NT2/D1 (cell line): ENCODE data around the gene GRM5.

ENCODE experiments used
- DNase-seq: peaks from one replicate; pipeline ENCODE4 v3.0.0-alpha.2; 2011; ENCODE audit warnings: low read depth, low spot score
- H3K27me3 ChIP-seq: 2 replicates; pipeline ENCODE4 v1.6.0; 2011; ENCODE audit warnings: mild to moderate bottlenecking; ENCODE audit not compliant: insufficient read length, insufficient read depth
- H3K36me3 ChIP-seq: 2 replicates; pipeline ENCODE4 v1.6.1; 2011; ENCODE audit warnings: mild to moderate bottlenecking, low read length, mixed read lengths; ENCODE audit not compliant: insufficient read depth, insufficient read length
- H3K4me1 ChIP-seq: 2 replicates; pipeline ENCODE4 v1.5.1; 2011; ENCODE audit not compliant: insufficient read depth, insufficient read length
- H3K4me3 ChIP-seq: 2 replicates; pipeline ENCODE4 v1.5.1; 2011; ENCODE audit warnings: low read depth; ENCODE audit not compliant: insufficient read length
- H3K9ac ChIP-seq: 2 replicates; pipeline ENCODE4 v1.6.0; 2011; ENCODE audit warnings: low read depth; ENCODE audit not compliant: insufficient read length
- H3K9me3 ChIP-seq: 2 replicates; pipeline ENCODE4 v1.5.1; 2011; ENCODE audit warnings: mild to moderate bottlenecking, low read length; ENCODE audit not compliant: insufficient read depth
- SUZ12 ChIP-seq: IDR thresholded peaks from 2 replicates; pipeline ENCODE4 v1.6.1; 2011; ENCODE audit not compliant: insufficient read length, insufficient read depth; ENCODE audit errors: extremely low read depth
- YY1 ChIP-seq: IDR thresholded peaks from 2 replicates; pipeline ENCODE4 v1.6.1; 2011; ENCODE audit not compliant: insufficient read length, insufficient read depth
- ZNF274 ChIP-seq: IDR thresholded peaks from 2 replicates; pipeline ENCODE4 v1.6.1; 2011; ENCODE audit warnings: mild to moderate bottlenecking, low read depth, low read length

The GRM5 gene

GRCh38 chr11:88455974-88456373, 609.8 kb downstream of the GRM5 start:
- no peak overlapping the region for H3K9ac ChIP-seq
- no peaks in the 10 kb centered on the region for H3K9me3 ChIP-seq
- no peaks in the 10 kb centered on the region for H3K27me3 ChIP-seq
- no peaks in the 10 kb centered on the region for H3K36me3 ChIP-seq
- H3K4me1 ChIP-seq = no peaks in the 10 kb centered on the region
- TF ChIP-seq YY1 = no peak
- H3K4me3 ChIP-seq = no peak overlapping the region
- no peak for DNase-seq

- TF ChIP-seq SUZ12 = no peak
- no peak for TF ChIP-seq ZNF274
- TF ChIP-seq YY1 = no peak
- Histone ChIP-seq H3K4me1 (no peaks in the 10 kb centered on the region), H3K9ac (no peak overlapping the region), H3K36me3 (no peaks in the 10 kb centered on the region), H3K27me3 (no peaks in the 10 kb centered on the region), H3K4me3 (no peak overlapping the region), H3K9me3 (no peaks in the 10 kb centered on the region)
- no peak for DNase-seq
Measured at GRCh38 chr11:88454881-88455280, 610.9 kb downstream of the GRM5 start.
